HepG2 (cell line): ENCODE measurements around the gene XPR1. TPM values are rescaled to one million over a fixed set of nuclear protein-coding genes. Genes with fewer than 3 reads are reported as not detected.

Experiments used
- DPF2 ChIP-seq: sonication (generic); formaldehyde crosslinking; IDR thresholded peaks from 2 replicates; pipeline ENCODE4 v1.4.0; 2020; ENCODE audit warnings: mild to moderate bottlenecking, low read depth, missing genetic modification reagents, borderline replicate concordance
- E2F1 ChIP-seq: sonication (generic); formaldehyde crosslinking; IDR thresholded peaks from 2 replicates; pipeline ENCODE4 v1.5.0; 2020; ENCODE audit warnings: missing genetic modification reagents
- ESRRA ChIP-seq: sonication (generic); formaldehyde crosslinking; IDR thresholded peaks from 2 replicates; pipeline ENCODE4 v1.5.1; 2020; ENCODE audit warnings: mild to moderate bottlenecking, low read depth, missing genetic modification reagents
- IKZF4 ChIP-seq: sonication (generic); formaldehyde crosslinking; IDR thresholded peaks from 2 replicates; pipeline ENCODE4 v1.5.1; 2020; ENCODE audit warnings: borderline replicate concordance, mild to moderate bottlenecking, low read depth, missing genetic modification reagents; ENCODE audit errors: not compliant biosample characterization
- IRF9 ChIP-seq: sonication (generic); formaldehyde crosslinking; IDR thresholded peaks from 2 replicates; pipeline ENCODE4 v1.8.0; 2022; ENCODE audit warnings: missing genetic modification reagents, mild to moderate bottlenecking, borderline replicate concordance
- RAD21 ChIP-seq: fragments of 450-650 bp; formaldehyde crosslinking; IDR thresholded peaks from 2 replicates; pipeline ENCODE4 v1.5.0; 2020; ENCODE audit warnings: mild to moderate bottlenecking
- RBFOX2 ChIP-seq: fragments of 200-400 bp; formaldehyde crosslinking; IDR thresholded peaks from 2 replicates; pipeline ENCODE4 v1.6.1; 2017; ENCODE audit warnings: low read depth, mild to moderate bottlenecking, low read length
- SPEN ChIP-seq: sonication (generic); formaldehyde crosslinking; IDR thresholded peaks from 2 replicates; pipeline ENCODE4 v1.5.1; 2020; ENCODE audit warnings: low read depth, mild to moderate bottlenecking, missing genetic modification reagents
- TFDP2 ChIP-seq: sonication (generic); formaldehyde crosslinking; IDR thresholded peaks from 2 replicates; pipeline ENCODE4 v1.4.0; 2020; ENCODE audit warnings: missing genetic modification reagents
- UBTF ChIP-seq: sonication (generic); formaldehyde crosslinking; IDR thresholded peaks from 2 replicates; pipeline ENCODE4 v1.4.0; 2020; ENCODE audit warnings: mild to moderate bottlenecking, missing genetic modification reagents
- ZFP91 ChIP-seq: sonication (generic); formaldehyde crosslinking; IDR thresholded peaks from 2 replicates; pipeline ENCODE4 v1.9.0; 2022; ENCODE audit warnings: missing genetic modification reagents, mild to moderate bottlenecking, borderline replicate concordance
- ZNF24 ChIP-seq: fragments of 450-650 bp; IDR thresholded peaks from 2 replicates; pipeline ENCODE4 v1.6.1; 2017; ENCODE audit warnings: antibody characterized with exemption, mild to moderate bottlenecking
- ZNF256 ChIP-seq: sonication (generic); formaldehyde crosslinking; conservative IDR thresholded peaks from 2 replicates; pipeline ENCODE4 v1.4.0; 2020; ENCODE audit warnings: missing genetic modification reagents
- ZNF468 ChIP-seq: sonication (generic); formaldehyde crosslinking; IDR thresholded peaks from 2 replicates; pipeline ENCODE4 v1.8.0; 2022; ENCODE audit warnings: mild to moderate bottlenecking, moderate library complexity, missing genetic modification reagents
- ZNF503 ChIP-seq: sonication (generic); formaldehyde crosslinking; IDR thresholded peaks from 2 replicates; pipeline ENCODE4 v1.4.0; 2020; ENCODE audit warnings: missing genetic modification reagents
- ZNF652 ChIP-seq: IDR thresholded peaks from 2 replicates; pipeline ENCODE4 v1.6.1; 2016; ENCODE audit warnings: low read depth, borderline replicate concordance
- ZNF7 ChIP-seq: IDR thresholded peaks from 2 replicates; pipeline ENCODE4 v1.6.1; 2016; ENCODE audit warnings: missing biosample characterization, missing genetic modification reagents
- ZNF773 ChIP-seq: sonication (generic); formaldehyde crosslinking; IDR thresholded peaks from 2 replicates; pipeline ENCODE4 v1.4.0; 2020; ENCODE audit warnings: missing genetic modification reagents, borderline replicate concordance
- polyA plus RNA-seq, 8 experiments: library from polyadenylated mRNA; depleted of rRNA in 3 of 8; stranded (reverse) in 7 of 8; unstranded in 1 of 8; fragments of >200 nt; fragmentation: Illumina TruSeq in 4 of 8; extraction: Trizol in 4 of 8; gene quantifications; 2 replicates each; pipeline versions ENCODE4 v1.2.1 to v1.2.3, GENCODE V29; 2011 to 2016; ENCODE audit warnings: low read depth in 4 of 8, missing spikeins in 1 of 8, mixed read lengths in 1 of 8; ENCODE audit not compliant: insufficient read depth in 1 of 8
- total RNA-seq, 5 experiments: library from RNA; depleted of rRNA; stranded (reverse); fragments of >200 nt; fragmentation: Illumina TruSeq; extraction: Trizol; gene quantifications; 2 replicates each; pipeline ENCODE4 v1.2.3, GENCODE V29; 2016; ENCODE audit warnings: low read depth in 1 of 5

Gene XPR1
- total and polyA plus RNA-seq, 2 of the 13 experiments (the other 11 are each of a cell fraction or from before 2014, with no cell fraction given) = 22.3 to 23.6 TPM

GRCh38 chr1:180925471-180926051, 293.7 kb downstream of the XPR1 start (continued):
- TF ChIP-seq UBTF (CRISPR knock-in tag) = peak; percentile 69
- no peak for TF ChIP-seq ZNF256
- no peak for TF ChIP-seq ZNF503 (CRISPR knock-in tag)
- no peak for TF ChIP-seq ZNF468 (CRISPR knock-in tag)
- TF ChIP-seq ZFP91 (CRISPR knock-in tag) = peak; percentile 65; the same call in 1 of the 2 replicates
- no peak for TF ChIP-seq IKZF4 (CRISPR knock-in tag)
- no peak for TF ChIP-seq IRF9 (CRISPR knock-in tag)
- TF ChIP-seq ZNF24 = no peak
- TF ChIP-seq ZNF652 = peak; percentile 94
- TF ChIP-seq ESRRA (CRISPR knock-in tag) = peak; percentile 97
- no peak for TF ChIP-seq ZNF773 (CRISPR knock-in tag)
- TF ChIP-seq SPEN = no peak
- TF ChIP-seq E2F1 (CRISPR knock-in tag) = no peak
- peak; percentile 21; the same call in 1 of the 2 replicates for TF ChIP-seq TFDP2 (CRISPR knock-in tag)
- TF ChIP-seq ZNF7 (CRISPR knock-in tag) = no peak
- peak; percentile 29; the same call in 1 of the 2 replicates for TF ChIP-seq RAD21 (CRISPR knock-in tag)
- peak; percentile 85; the same call in 1 of the 2 replicates for TF ChIP-seq DPF2 (CRISPR knock-in tag)
- TF ChIP-seq RBFOX2 = no peak
